HL-60 (cell line): ENCODE results near the gene FBXO28.

Experiments
- CTCF ChIP-seq: IDR thresholded peaks from one replicate; pipeline ENCODE4 v1.5.1; 2011; ENCODE audit warnings: low read length, control low read depth, inconsistent platforms; ENCODE audit not compliant: insufficient read depth
- GABPA ChIP-seq: IDR thresholded peaks from 2 replicates; pipeline ENCODE4 v1.6.1; 2012; ENCODE audit warnings: low read depth
- POLR2AphosphoS5 ChIP-seq: IDR thresholded peaks from 2 replicates; pipeline ENCODE4 v1.6.1; 2012; ENCODE audit warnings: low read depth
- REST ChIP-seq: IDR thresholded peaks from 2 replicates; pipeline ENCODE4 v1.6.1; 2012; ENCODE audit warnings: low read depth; ENCODE audit not compliant: insufficient replicate concordance
- SPI1 ChIP-seq: IDR thresholded peaks from 2 replicates; pipeline ENCODE4 v1.6.1; 2012; ENCODE audit warnings: low read depth, mild to moderate bottlenecking, borderline replicate concordance

- TF ChIP-seq CTCF (no peak), POLR2AphosphoS5 (no peak), GABPA (no peak), REST (no peak), SPI1 (no peak)
Measured at GRCh38 chr1:224189561-224189960, 75.7 kb downstream of the FBXO28 start.
